SU-DHL-6 (cell line): ENCODE results near the gene APAF1.
"Not testable (repeated sequence)": the region's sequence is repeated elsewhere in the genome, so short reads cannot be mapped to it uniquely, and the experiment has no call there.

ENCODE experiments used
- H2AFZ ChIP-seq: fragments of 200-600 bp; sonication (generic); 2 replicates; pipeline ENCODE4 v1.6.1; 2014; ENCODE audit warnings: low read depth, mild to moderate bottlenecking, moderate library complexity, mixed read lengths, antibody characterized with exemption, low read length; ENCODE audit not compliant: severe bottlenecking
- H3F3A ChIP-seq: fragments of 200-600 bp; shearing (Covaris generic); 2 replicates; pipeline ENCODE4 v1.6.0; 2016; ENCODE audit warnings: antibody characterized with exemption, mild to moderate bottlenecking; ENCODE audit not compliant: insufficient read depth
- H3K27ac ChIP-seq: fragments of 200-600 bp; sonication (generic); 2 replicates; pipeline ENCODE4 v1.5.1; 2016; ENCODE audit warnings: low read depth, mild to moderate bottlenecking, low read length, moderate library complexity, mixed read lengths
- H3K27me3 ChIP-seq: fragments of 200-600 bp; sonication (generic), shearing (Covaris generic); 2 replicates; pipeline ENCODE4 v1.6.0; 2014; ENCODE audit warnings: mild to moderate bottlenecking, low read length
- H3K36me3 ChIP-seq: fragments of 200-600 bp; sonication (generic); 2 replicates; pipeline ENCODE4 v1.6.1; 2014; ENCODE audit warnings: mild to moderate bottlenecking, low read length, mixed read lengths
- H3K4me2 ChIP-seq: fragments of 300-600, 200-600 bp; shearing (Covaris generic), sonication (generic); 2 replicates; pipeline ENCODE4 v1.6.0; 2014; ENCODE audit warnings: low read length, low read depth, mild to moderate bottlenecking; ENCODE audit not compliant: poor library complexity, severe bottlenecking
- H3K4me3 ChIP-seq: fragments of 200-600 bp; sonication (generic); 2 replicates; pipeline ENCODE4 v1.5.1; 2014; ENCODE audit warnings: antibody characterized with exemption, low read length, mild to moderate bottlenecking, mixed read lengths; ENCODE audit not compliant: insufficient read depth, poor library complexity, severe bottlenecking
- H3K79me2 ChIP-seq: fragments of 200-600 bp; sonication (generic); 2 replicates; pipeline ENCODE4 v1.6.1; 2014; ENCODE audit warnings: mild to moderate bottlenecking, low read length, moderate library complexity; ENCODE audit not compliant: insufficient read depth
- H3K9ac ChIP-seq: fragments of 200-600 bp; sonication (generic); 2 replicates; pipeline ENCODE4 v1.7.0; 2014; ENCODE audit warnings: mild to moderate bottlenecking, low read length
- H3K9me2 ChIP-seq: fragments of 200-600 bp; sonication (generic); replicated peaks from 2 replicates; pipeline ENCODE4 v1.6.1; 2014; ENCODE audit warnings: low read length; ENCODE audit not compliant: insufficient read depth
- H3K9me3 ChIP-seq: fragments of 200-600 bp; sonication (generic); 2 replicates; pipeline ENCODE4 v1.6.1; 2014; ENCODE audit warnings: low read length, mixed read lengths; ENCODE audit not compliant: insufficient read depth
- H4K20me1 ChIP-seq: fragments of 200-600 bp; sonication (generic); 2 replicates; pipeline ENCODE4 v1.6.1; 2014; ENCODE audit warnings: low read depth, mild to moderate bottlenecking, antibody characterized with exemption, low read length, moderate library complexity, mixed read lengths
- CTCF ChIP-seq: fragments of 200-600 bp; sonication (generic); IDR thresholded peaks from one replicate; pipeline ENCODE4 v1.5.1; 2017; ENCODE audit warnings: antibody characterized with exemption, mild to moderate bottlenecking, low read length, moderate library complexity; ENCODE audit not compliant: insufficient read depth, poor library complexity, severe bottlenecking
- EZH2phosphoT487 ChIP-seq: fragments of 200-600 bp; sonication (generic), shearing (Covaris generic); conservative IDR thresholded peaks from 2 replicates; pipeline ENCODE4 v1.6.1; 2018; ENCODE audit warnings: mild to moderate bottlenecking, antibody characterized with exemption, low read length, moderate library complexity, mixed read lengths

The APAF1 gene, protein sequence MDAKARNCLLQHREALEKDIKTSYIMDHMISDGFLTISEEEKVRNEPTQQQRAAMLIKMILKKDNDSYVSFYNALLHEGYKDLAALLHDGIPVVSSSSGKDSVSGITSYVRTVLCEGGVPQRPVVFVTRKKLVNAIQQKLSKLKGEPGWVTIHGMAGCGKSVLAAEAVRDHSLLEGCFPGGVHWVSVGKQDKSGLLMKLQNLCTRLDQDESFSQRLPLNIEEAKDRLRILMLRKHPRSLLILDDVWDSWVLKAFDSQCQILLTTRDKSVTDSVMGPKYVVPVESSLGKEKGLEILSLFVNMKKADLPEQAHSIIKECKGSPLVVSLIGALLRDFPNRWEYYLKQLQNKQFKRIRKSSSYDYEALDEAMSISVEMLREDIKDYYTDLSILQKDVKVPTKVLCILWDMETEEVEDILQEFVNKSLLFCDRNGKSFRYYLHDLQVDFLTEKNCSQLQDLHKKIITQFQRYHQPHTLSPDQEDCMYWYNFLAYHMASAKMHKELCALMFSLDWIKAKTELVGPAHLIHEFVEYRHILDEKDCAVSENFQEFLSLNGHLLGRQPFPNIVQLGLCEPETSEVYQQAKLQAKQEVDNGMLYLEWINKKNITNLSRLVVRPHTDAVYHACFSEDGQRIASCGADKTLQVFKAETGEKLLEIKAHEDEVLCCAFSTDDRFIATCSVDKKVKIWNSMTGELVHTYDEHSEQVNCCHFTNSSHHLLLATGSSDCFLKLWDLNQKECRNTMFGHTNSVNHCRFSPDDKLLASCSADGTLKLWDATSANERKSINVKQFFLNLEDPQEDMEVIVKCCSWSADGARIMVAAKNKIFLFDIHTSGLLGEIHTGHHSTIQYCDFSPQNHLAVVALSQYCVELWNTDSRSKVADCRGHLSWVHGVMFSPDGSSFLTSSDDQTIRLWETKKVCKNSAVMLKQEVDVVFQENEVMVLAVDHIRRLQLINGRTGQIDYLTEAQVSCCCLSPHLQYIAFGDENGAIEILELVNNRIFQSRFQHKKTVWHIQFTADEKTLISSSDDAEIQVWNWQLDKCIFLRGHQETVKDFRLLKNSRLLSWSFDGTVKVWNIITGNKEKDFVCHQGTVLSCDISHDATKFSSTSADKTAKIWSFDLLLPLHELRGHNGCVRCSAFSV (N-terminal part only)

GRCh38 chr12:98644712-98645571 is at the start of gene APAF1, which contains the start of gene IKBIP:
APAF1 (plus strand) TSS chr12:98645290; CDS start chr12:98648360, 3,070 bp downstream.
IKBIP (minus strand) TSS chr12:98644788; CDS start chr12:98644701, 87 bp downstream.
- Histone ChIP-seq H3K4me3 (peak within 1 kb of the TSS; percentile 96), H4K20me1 (no peaks in the 10 kb centered on the region), H3K27me3 (no peaks in the 10 kb centered on the region), H3K9me3 (no peaks in the 10 kb centered on the region), H3K79me2 (peaks cover 67% of the 10 kb centered on the region), H3K9ac (peak within 1 kb of the TSS; percentile 95), H3F3A (peaks cover 10% of the 10 kb centered on the region; the same call in 1 of the 2 replicates), H3K36me3 (peaks cover 18% of the 10 kb centered on the region; the same call in 1 of the 2 replicates), H2AFZ (peak within 1 kb of the TSS; percentile 80), H3K27ac (peak within 1 kb of the TSS; percentile 88), H3K9me2 (no peaks in the 10 kb centered on the region), H3K4me2 (peak within 1 kb of the TSS; percentile 94)
- no peak for TF ChIP-seq EZH2phosphoT487
- TF ChIP-seq CTCF = no peak

- not testable (repeated sequence) for H3K27me3 ChIP-seq, H3K9me2 ChIP-seq, H3K9ac ChIP-seq, H3K4me2 ChIP-seq, H2AFZ ChIP-seq, H3K4me3 ChIP-seq, H3K27ac ChIP-seq, H3K9me3 ChIP-seq
- Histone ChIP-seq H4K20me1 (peaks cover 29% of the 10 kb centered on the region), H3K36me3 (peaks cover 61% of the 10 kb centered on the region), H3K79me2 (peaks cover 50% of the 10 kb centered on the region), H3F3A (peaks cover 34% of the 10 kb centered on the region)
Measured at GRCh38 chr12:98597313-98597712, 47.8 kb upstream of the APAF1 start.

- Histone ChIP-seq H3K9me3 (no peaks in the 10 kb centered on the region), H3K79me2 (peaks cover 15% of the 10 kb centered on the region), H3K9ac (no peak overlapping the region), H3K4me3 (no peak overlapping the region), H3K9me2 (no peaks in the 10 kb centered on the region), H3F3A (peaks cover 62% of the 10 kb centered on the region), H3K27me3 (no peaks in the 10 kb centered on the region), H3K4me2 (no peak overlapping the region), H4K20me1 (peaks cover 7% of the 10 kb centered on the region; the same call in 1 of the 2 replicates), H2AFZ (no peak overlapping the region), H3K27ac (no peak overlapping the region), H3K36me3 (peaks cover 51% of the 10 kb centered on the region)
- TF ChIP-seq EZH2phosphoT487 (no peak), CTCF (no peak)
Measured at GRCh38 chr12:98601924-98602323, 43.2 kb upstream of the APAF1 start.
